H1 (cell line): ENCODE results near the gene LSM4. TPM values are rescaled to one million over a fixed set of nuclear protein-coding genes. Genes with fewer than 3 reads are reported as not detected.

Source experiments
- CTCF ChIA-PET: fragments of 300-600 bp; sonication (Branson Sonifier 250); formaldehyde crosslinking; loops from one replicate; lab custom pipeline; 2021; ENCODE audit not compliant: partially characterized antibody; lab: Charles Lee
- POLR2A ChIA-PET: fragments of 300-600 bp; sonication (Branson Sonifier 250); formaldehyde crosslinking; loops from one replicate; lab custom pipeline; 2021; ENCODE audit warnings: inconsistent platforms; ENCODE audit not compliant: partially characterized antibody; lab: Charles Lee
- DNase-seq, 2 experiments: peaks; one replicate each; pipeline versions ENCODE4 v3.0.0 to v3.0.0-alpha.2; 2010 to 2022; ENCODE audit warnings: low spot score in 2 of 2, low read depth in 1 of 2, mixed read lengths in 1 of 2
- FAIRE-seq: peaks from 2 replicates; lab custom pipeline; 2011; peaks lifted over from hg19 to GRCh38; lab: Jason Lieb, UNC
- H2AFZ ChIP-seq: 2 replicates; pipeline ENCODE4 v1.8.1; 2012; ENCODE audit warnings: low read length, inconsistent platforms
- H2AK5ac ChIP-seq: 2 replicates; pipeline ENCODE4 v1.6.1; 2013; ENCODE audit warnings: low read depth, low read length
- H2BK120ac ChIP-seq: replicated peaks from 2 replicates; pipeline ENCODE3; 2013; ENCODE audit warnings: low read depth, low read length, inconsistent platforms
- H2BK12ac ChIP-seq: 2 replicates; pipeline ENCODE4 v1.6.1; 2013; ENCODE audit warnings: low read depth, low read length
- H2BK15ac ChIP-seq: 2 replicates; pipeline ENCODE4 v1.6.1; 2013; ENCODE audit warnings: low read length
- H2BK20ac ChIP-seq: 2 replicates; pipeline ENCODE4 v1.6.1; 2013; ENCODE audit warnings: low read length
- H2BK5ac ChIP-seq: 2 replicates; pipeline ENCODE4 v1.6.1; 2013; ENCODE audit warnings: low read depth, low read length
- H3K14ac ChIP-seq: 2 replicates; pipeline ENCODE4 v1.6.1; 2013; ENCODE audit warnings: inconsistent platforms; ENCODE audit not compliant: insufficient read length
- H3K18ac ChIP-seq: 2 replicates; pipeline ENCODE4 v1.6.1; 2013; ENCODE audit warnings: low read length; ENCODE audit errors: extremely low read depth
- H3K23ac ChIP-seq: 2 replicates; pipeline ENCODE4 v1.6.1; 2013; ENCODE audit warnings: inconsistent platforms; ENCODE audit not compliant: insufficient read length
- H3K23me2 ChIP-seq: 2 replicates; pipeline ENCODE4 v1.6.1; 2013; ENCODE audit warnings: low read depth, low read length
- H3K27ac ChIP-seq: 2 replicates; pipeline ENCODE4 v1.6.1; 2011; ENCODE audit warnings: low read depth, low read length, inconsistent platforms
- H3K27me3 ChIP-seq, 4 experiments: replicated peaks in 1 of 4; 1 replicate in 1 of 4; 2 replicates in 3 of 4; pipeline versions ENCODE4 v1.6.1 to v1.8.1; 2011 to 2013; ENCODE audit warnings: low read length in 3 of 4, mild to moderate bottlenecking in 3 of 4, inconsistent platforms in 2 of 4, mixed read lengths in 2 of 4, moderate library complexity in 1 of 4; ENCODE audit not compliant: control insufficient read depth in 3 of 4, insufficient read depth in 3 of 4; ENCODE audit errors: extremely low read depth in 1 of 4
- H3K36me3 ChIP-seq, 4 experiments: 2 replicates each; pipeline versions ENCODE4 v1.6.1 to v1.8.1; 2011 to 2013; ENCODE audit warnings: mild to moderate bottlenecking in 4 of 4, low read length in 3 of 4, moderate library complexity in 2 of 4, control low read depth in 1 of 4, inconsistent platforms in 1 of 4; ENCODE audit not compliant: insufficient read depth in 4 of 4, control insufficient read depth in 2 of 4
- H3K4ac ChIP-seq: replicated peaks from 2 replicates; pipeline ENCODE3; 2013; ENCODE audit warnings: low read length, low read depth, mixed read lengths, inconsistent platforms; ENCODE audit not compliant: insufficient read length
- H3K4me1 ChIP-seq, 4 experiments: replicated peaks in 1 of 4; 1 replicate in 1 of 4; 2 replicates in 3 of 4; pipeline versions ENCODE4 v1.6.1 to v1.8.1; 2011 to 2013; ENCODE audit warnings: low read length in 3 of 4, inconsistent platforms in 2 of 4, mixed read lengths in 1 of 4; ENCODE audit not compliant: insufficient read depth in 4 of 4, control insufficient read depth in 3 of 4
- H3K4me2 ChIP-seq, 2 experiments: 2 replicates each; pipeline versions ENCODE4 v1.6.1 to v1.8.1; 2011 to 2013; ENCODE audit warnings: low read depth in 2 of 2, low read length in 2 of 2, control low read depth in 1 of 2, inconsistent platforms in 1 of 2, mild to moderate bottlenecking in 1 of 2; ENCODE audit not compliant: insufficient read depth in 1 of 2
- H3K4me3 ChIP-seq, 4 experiments: fragments of 200-600, 300-600 bp in 1 of 4; sonication (generic), shearing (Covaris generic), sonication (Bioruptor Twin) in 1 of 4; 2 replicates each; pipeline versions ENCODE4 v1.5.1 to v1.8.1; 2011 to 2016; ENCODE audit warnings: low read length in 4 of 4, low read depth in 3 of 4, control low read depth in 2 of 4, inconsistent platforms in 2 of 4, mild to moderate bottlenecking in 2 of 4, mixed read lengths in 1 of 4, moderate library complexity in 1 of 4; ENCODE audit not compliant: insufficient read depth in 2 of 4; ENCODE audit errors: extremely low read depth in 1 of 4
- H3K56ac ChIP-seq: replicated peaks from 2 replicates; pipeline ENCODE3; 2013; ENCODE audit warnings: low read depth, mild to moderate bottlenecking, mixed read lengths, low read length, inconsistent platforms; ENCODE audit not compliant: insufficient read length
- H3K79me1 ChIP-seq: 2 replicates; pipeline ENCODE4 v1.6.1; 2013; ENCODE audit warnings: low read depth, low read length, control low read depth
- H3K79me2 ChIP-seq, 2 experiments: 2 replicates each; pipeline versions ENCODE4 v1.6.1 to v1.8.1; 2012 to 2013; ENCODE audit warnings: low read length in 2 of 2, mild to moderate bottlenecking in 2 of 2, inconsistent platforms in 1 of 2; ENCODE audit not compliant: insufficient read depth in 2 of 2, control insufficient read depth in 1 of 2
- H3K9ac ChIP-seq, 4 experiments: replicated peaks in 1 of 4; 1 replicate in 1 of 4; 2 replicates in 3 of 4; pipeline versions ENCODE4 v1.6.1 to v1.8.1; 2011 to 2013; ENCODE audit warnings: low read depth in 3 of 4, low read length in 3 of 4, control low read depth in 2 of 4, mild to moderate bottlenecking in 2 of 4, moderate library complexity in 2 of 4, inconsistent platforms in 1 of 4; ENCODE audit errors: extremely low read depth in 1 of 4
- H3K9me3 ChIP-seq, 2 experiments: 2 replicates each; pipeline versions ENCODE4 v1.6.1 to v1.8.1; 2012 to 2013; ENCODE audit warnings: mild to moderate bottlenecking in 2 of 2, moderate library complexity in 2 of 2, control low read depth in 1 of 2, inconsistent platforms in 1 of 2, low read depth in 1 of 2, low read length in 1 of 2, mixed read lengths in 1 of 2; ENCODE audit not compliant: insufficient read depth in 2 of 2
- H4K20me1 ChIP-seq, 2 experiments: replicated peaks in 1 of 2; 2 replicates each; pipeline versions ENCODE3 to v1.8.1; 2011 to 2013; ENCODE audit warnings: inconsistent platforms in 2 of 2, low read length in 2 of 2, mild to moderate bottlenecking in 1 of 2; ENCODE audit not compliant: insufficient read depth in 2 of 2, control insufficient read depth in 1 of 2
- H4K5ac ChIP-seq: 2 replicates; pipeline ENCODE4 v1.6.1; 2013; ENCODE audit warnings: low read length, low read depth, mixed read lengths, inconsistent platforms; ENCODE audit not compliant: insufficient read length
- H4K8ac ChIP-seq: 2 replicates; pipeline ENCODE4 v1.8.0; 2013; ENCODE audit warnings: mild to moderate bottlenecking, moderate library complexity, low read length, inconsistent platforms; ENCODE audit not compliant: insufficient read depth; ENCODE audit errors: extremely low read depth
- H4K91ac ChIP-seq: replicated peaks from 2 replicates; pipeline ENCODE3; 2013; ENCODE audit warnings: low read length, mixed read lengths, inconsistent platforms; ENCODE audit not compliant: insufficient read length
- BCL11A ChIP-seq, 2 experiments: IDR thresholded peaks; one replicate each; pipeline ENCODE4 v1.6.1; 2011; ENCODE audit warnings: low read depth in 2 of 2, low read length in 2 of 2, mild to moderate bottlenecking in 2 of 2
- CEBPB ChIP-seq: IDR thresholded peaks from 2 replicates; pipeline ENCODE4 v1.6.1; 2012; ENCODE audit warnings: low read depth, low read length
- CHD2 ChIP-seq: IDR thresholded peaks from 2 replicates; pipeline ENCODE4 v1.6.1; 2012; ENCODE audit warnings: low read length, improper control_type of control experiment
- JUN ChIP-seq: IDR thresholded peaks from 2 replicates; pipeline ENCODE4 v1.6.1; 2011; ENCODE audit warnings: low read depth, mild to moderate bottlenecking, improper control_type of control experiment, low read length
- MAFK ChIP-seq: IDR thresholded peaks from 2 replicates; pipeline ENCODE4 v1.6.1; 2012; ENCODE audit warnings: low read depth, mild to moderate bottlenecking, improper control_type of control experiment, low read length
- NANOG ChIP-seq: IDR thresholded peaks from 2 replicates; pipeline ENCODE4 v1.6.1; 2011; ENCODE audit warnings: low read length, low read depth, mild to moderate bottlenecking, inconsistent platforms; ENCODE audit not compliant: insufficient read depth, poor library complexity, severe bottlenecking
- NRF1 ChIP-seq: IDR thresholded peaks from 2 replicates; pipeline ENCODE4 v1.6.1; 2011; ENCODE audit warnings: mild to moderate bottlenecking, low read depth, low read length, improper control_type of control experiment
- RBBP5 ChIP-seq: IDR thresholded peaks from 2 replicates; pipeline ENCODE4 v1.7.1; 2012; ENCODE audit warnings: low read depth, mild to moderate bottlenecking, inconsistent platforms, low read length, moderate library complexity, borderline replicate concordance
- TCF12 ChIP-seq: IDR thresholded peaks from 2 replicates; pipeline ENCODE4 v1.6.1; 2011; ENCODE audit warnings: low read depth, mild to moderate bottlenecking, low read length
- TEAD4 ChIP-seq: IDR thresholded peaks from 2 replicates; pipeline ENCODE4 v1.6.1; 2012; ENCODE audit warnings: low read depth, low read length, inconsistent platforms, mixed read lengths
- YY1 ChIP-seq: IDR thresholded peaks from 2 replicates; pipeline ENCODE4 v1.6.1; 2011; ENCODE audit warnings: low read depth, mild to moderate bottlenecking, low read length
- WGBS, 2 experiments: shearing (Covaris generic) in 1 of 2; methylation state at CpG; one replicate each; pipeline versions ENCODE4 v1.1.6 to v1.1.7; 2013 to 2015; ENCODE audit warnings: low lambda C conversion rate in 2 of 2, mixed read lengths in 2 of 2, inconsistent platforms in 1 of 2, low coverage in 1 of 2, missing lambda C conversion rate in 1 of 2; ENCODE audit not compliant: insufficient replicate concordance in 2 of 2, insufficient coverage in 1 of 2, insufficient read length in 1 of 2; ENCODE audit errors: extremely low coverage in 1 of 2, missing lambda C conversion rate in 1 of 2; 5-methylcytosine and 5-hydroxymethylcytosine counted together
- polyA plus RNA-seq, 7 experiments: library from polyadenylated mRNA; depleted of rRNA in 3 of 7; stranded (reverse) in 5 of 7; unstranded in 2 of 7; fragments of >200 nt in 5 of 7; fragments of 200-250 nt in 2 of 7; gene quantifications; 1 replicate in 5 of 7; 2 replicates in 1 of 7; 4 replicates in 1 of 7; pipeline versions ENCODE4 v1.2.1 to v1.2.3, GENCODE V29; 2011 to 2013; ENCODE audit warnings: missing spikeins in 2 of 7, mixed read lengths in 2 of 7
- total RNA-seq: library from RNA; stranded (reverse); fragmentation: NEBNext Ultra II Directional; extraction: Animal tissue kit (Norgen Biotek cat#: 25700); gene quantifications from 2 replicates; pipeline ENCODE4 v1.2.1, GENCODE V29; 2021

Gene LSM4
- total and polyA plus RNA-seq, 2 of the 8 experiments (the other 6 are each of a cell fraction or from before 2014, with no cell fraction given), result 302 to 319 TPM

GRCh38 chr19:18329035-18329376 lies 6.1 kb upstream of the LSM4 start:
- no peak overlapping the region for H3K23ac ChIP-seq
- FAIRE-seq (no peak), DNase-seq (no peak)
- H2BK5ac ChIP-seq, result peak overlapping the region; percentile 57; the same call in 1 of the 2 replicates
- H4K8ac ChIP-seq, result no peak overlapping the region
- H3K23me2 ChIP-seq, result no peaks in the 10 kb centered on the region
- peak overlapping the region in 1 of 4 experiments; percentile 4; a peak in 1 of 7 replicates for H3K9ac ChIP-seq
- H2AK5ac ChIP-seq, result no peak overlapping the region
- H3K18ac ChIP-seq, result peak overlapping the region; percentile 75; the same call in 1 of the 2 replicates
- POLR2A ChIA-PET, result interaction anchor here (0.6 to 20.2 kb wide), 6 partner anchors 10 to 107 kb away, joined by 3 to 224 read pairs (median 6); partner anchors contain the start of genes IQCN and JUND
- no peaks in the 10 kb centered on the region for H3K27me3 ChIP-seq
- H2AFZ ChIP-seq, result peak overlapping the region; percentile 70; the same call in 1 of the 2 replicates
- 0 out of 2 replicates have a peak overlapping the region, but pooled peaks have one; percentile 42 for H2BK12ac ChIP-seq
- no peak overlapping the region for H2BK15ac ChIP-seq
- H3K36me3 ChIP-seq, result no peaks in the 10 kb centered on the region
- H3K14ac ChIP-seq, result no peak overlapping the region
- no peak overlapping the region for H3K27ac ChIP-seq
- no peaks in the 10 kb centered on the region for H4K20me1 ChIP-seq
- no peaks in the 10 kb centered on the region for H3K9me3 ChIP-seq
- peak overlapping the region; percentile 28 to 53 (median 38); a peak in 6 of 8 replicates for H3K4me3 ChIP-seq
- H3K4me2 ChIP-seq, result peak overlapping the region; percentile 60 to 66
- H3K56ac ChIP-seq, result no peak overlapping the region
- no peak overlapping the region for H2BK20ac ChIP-seq
- 94% methylated on average over 6 of the region's 6 CpGs; no CpG with 5 or more reads in 1 of the 2 experiments for WGBS, 2 experiments
- H4K5ac ChIP-seq, result no peak overlapping the region
- peak overlapping the region; percentile 78 for H4K91ac ChIP-seq
- peaks cover 0 to 5% (median 2%) of the 10 kb centered on the region in 4 experiments; a peak in 4 of 7 replicates for H3K4me1 ChIP-seq
- H2BK120ac ChIP-seq, result no peak overlapping the region
- TF ChIP-seq RBBP5 (no peak), MAFK (no peak), NRF1 (no peak), BCL11A (IDR thresholded peaks at IDR 0.05; ENCODE audit: low read depth in 2 of 2, low read length in 2 of 2) (no peak), YY1 (no peak), CHD2 (no peak), CEBPB (no peak), NANOG (no peak), TEAD4 (no peak), JUN (no peak), TCF12 (no peak)
- no peaks in the 10 kb centered on the region for H3K79me1 ChIP-seq
- CTCF ChIA-PET, result interaction anchor here (0.7 to 7.7 kb wide), 45 partner anchors 9 to 511 kb away, joined by 3 to 179 read pairs (median 5); partner anchors contain the start of genes GDF15, IQCN, JUND and PGPEP1
- H3K79me2 ChIP-seq, result no peaks in the 10 kb centered on the region
- H3K4ac ChIP-seq, result peak overlapping the region; percentile 36
